ENCODE data around the gene DNAL4.
"Not testable (repeated sequence)": the region's sequence is repeated elsewhere in the genome, so short reads cannot be mapped to it uniquely, and the experiment has no call there.

DNAL4 gene

DNA sequence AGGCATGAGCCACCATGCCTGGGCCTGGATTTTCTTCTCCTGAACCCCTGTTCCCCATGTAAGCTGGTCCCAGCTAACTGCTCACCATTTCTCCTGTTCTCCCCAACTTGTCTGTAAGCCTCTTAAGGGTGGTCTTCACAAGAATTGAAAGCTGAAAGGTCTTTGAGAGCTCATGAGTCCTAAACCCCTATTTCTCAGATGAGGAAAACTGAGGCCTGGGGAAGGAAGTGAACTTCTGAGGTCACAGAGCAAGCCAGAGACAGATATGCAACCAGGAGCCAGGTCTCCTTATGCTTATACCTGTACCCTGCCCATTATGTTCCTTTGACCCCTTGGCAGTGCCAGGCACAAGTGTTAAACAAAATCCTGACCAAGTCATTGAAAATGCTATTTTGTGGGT is 33.6 kb upstream of the DNAL4 start:
- DNase-seq (ENCODE audit: low read depth in 3 of 3): no peak

DNA sequence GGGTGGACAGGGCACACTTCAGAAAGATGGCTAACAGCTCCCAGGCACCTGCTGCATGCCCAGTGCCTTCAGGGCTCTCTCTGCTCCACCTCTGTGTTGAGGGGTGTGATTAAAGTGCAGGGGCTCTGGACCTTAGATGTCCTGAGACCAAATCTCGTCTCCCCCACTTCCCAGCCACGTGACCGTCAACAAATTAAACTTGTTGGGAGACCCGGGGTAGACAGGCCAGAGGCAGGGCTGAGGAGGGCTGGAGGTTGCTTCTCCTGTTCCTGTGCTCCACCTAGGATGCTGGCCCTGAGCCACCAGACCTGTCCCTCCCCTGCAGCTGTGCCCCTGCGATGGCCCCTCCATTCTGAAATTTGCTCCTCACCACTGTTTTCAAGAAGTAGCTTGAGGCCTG is 32.9 kb upstream of the DNAL4 start:
- DNase-seq (ENCODE audit: low read depth in 3 of 3): no peak

DNA sequence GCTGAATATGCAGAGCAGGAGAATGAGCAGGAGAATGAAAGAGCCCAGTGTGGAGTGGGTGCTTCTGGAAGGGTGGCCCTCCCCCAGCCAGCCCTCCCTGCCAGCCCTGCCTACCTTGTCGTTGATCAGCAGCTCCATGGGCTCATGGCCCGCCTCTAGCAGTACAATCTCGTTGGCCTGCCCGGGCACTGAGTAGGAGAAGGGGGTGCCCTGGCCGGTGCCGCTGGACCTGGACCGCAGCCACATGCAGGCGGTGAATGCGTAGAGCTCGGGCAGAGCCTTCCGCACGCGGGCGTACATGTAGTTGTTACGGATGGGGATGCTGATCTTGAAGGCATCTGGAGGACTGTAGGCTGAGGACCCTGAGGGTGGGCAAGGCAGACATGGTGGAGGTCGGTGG is 32.4 kb upstream of the DNAL4 start:
- DNase-seq (ENCODE audit: low read depth in 3 of 3): no peak

DNA sequence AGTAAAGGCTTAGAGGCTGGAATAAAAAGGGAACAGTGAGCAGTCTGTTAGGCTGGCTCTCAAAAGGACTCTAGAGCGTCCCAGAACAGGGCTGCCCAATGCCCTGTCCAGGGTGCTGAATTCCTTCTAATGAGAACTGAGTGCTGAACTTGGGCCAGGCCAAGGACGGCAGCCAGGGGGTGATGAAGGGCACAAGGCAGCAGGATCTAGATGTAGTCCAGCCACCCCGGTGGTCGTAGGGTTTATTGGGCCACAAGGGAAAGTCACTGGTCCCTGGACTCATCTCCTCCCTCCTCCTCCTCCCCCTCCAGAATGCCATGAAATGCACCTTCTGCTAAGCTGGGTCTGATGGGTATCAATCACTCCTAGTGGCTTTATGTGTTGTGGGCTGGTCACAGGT is 30.6 kb upstream of the DNAL4 start:
- DNase-seq (ENCODE audit: low read depth in 3 of 3): peak in 2 of 3 experiments; percentile 7 to 22

DNA sequence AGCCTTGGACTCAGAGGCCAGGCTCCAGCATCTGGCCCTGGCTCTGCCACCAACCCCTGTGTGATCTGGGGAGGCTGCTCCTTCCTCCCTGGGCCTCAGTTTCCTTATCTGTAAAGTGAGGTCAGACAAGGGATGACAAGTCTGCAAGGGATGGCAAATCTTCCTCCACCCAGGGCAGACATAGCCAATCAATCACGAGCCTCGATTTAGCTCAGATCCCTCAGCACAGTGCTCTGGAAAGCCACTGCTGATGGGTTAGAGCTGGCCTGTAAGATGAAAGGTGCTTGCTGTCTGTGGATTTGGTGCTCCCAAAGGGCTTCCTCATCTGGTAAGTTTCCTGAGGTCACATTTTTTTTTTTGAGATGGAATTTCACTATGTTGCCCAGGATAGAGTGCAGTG is 29.7 kb upstream of the DNAL4 start:
- DNase-seq (ENCODE audit: low read depth in 3 of 3): no peak

DNA sequence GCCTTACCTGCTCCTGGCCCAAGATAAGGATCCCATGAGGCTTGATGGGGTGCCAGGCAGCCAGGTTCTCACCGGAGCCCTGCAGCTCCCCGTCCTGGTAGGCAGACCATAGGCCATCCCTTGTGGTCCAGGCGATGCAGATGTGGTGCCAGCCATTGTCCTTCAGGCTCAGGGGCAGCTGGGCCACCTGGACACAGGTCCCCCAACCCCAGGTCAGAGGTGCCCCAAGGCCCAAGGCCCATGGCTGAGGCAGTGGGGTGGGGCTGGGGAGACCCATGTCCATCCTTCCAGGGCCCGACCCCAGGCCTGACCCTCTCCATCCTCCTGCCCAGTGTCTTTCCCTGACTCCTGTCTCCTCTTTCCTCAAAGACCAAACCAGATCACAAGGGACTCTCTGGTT is 29.1 kb upstream of the DNAL4 start:
- DNase-seq (ENCODE audit: low read depth in 3 of 3): no peak

DNA sequence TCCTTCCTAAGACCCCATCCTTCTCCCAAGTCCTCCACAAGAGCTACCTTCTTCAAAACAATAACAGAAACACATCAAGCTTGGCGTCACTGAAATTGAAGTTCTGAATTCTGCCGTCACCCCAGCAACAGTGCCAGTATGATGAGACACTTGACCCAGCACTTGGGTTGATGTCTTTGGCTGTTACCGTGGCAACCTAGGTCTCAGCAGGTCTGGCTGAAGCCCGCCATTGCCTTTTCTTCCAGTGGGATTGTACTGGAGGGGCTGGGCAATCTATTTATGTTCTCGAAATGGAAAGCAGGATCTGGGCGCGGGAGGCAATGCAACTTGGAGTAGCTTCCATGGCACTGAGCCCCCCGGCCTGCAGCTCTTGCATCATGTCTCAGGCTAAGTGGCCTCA is 26.1 kb upstream of the DNAL4 start:
- DNase-seq (ENCODE audit: low read depth in 3 of 3): no peak

DNA sequence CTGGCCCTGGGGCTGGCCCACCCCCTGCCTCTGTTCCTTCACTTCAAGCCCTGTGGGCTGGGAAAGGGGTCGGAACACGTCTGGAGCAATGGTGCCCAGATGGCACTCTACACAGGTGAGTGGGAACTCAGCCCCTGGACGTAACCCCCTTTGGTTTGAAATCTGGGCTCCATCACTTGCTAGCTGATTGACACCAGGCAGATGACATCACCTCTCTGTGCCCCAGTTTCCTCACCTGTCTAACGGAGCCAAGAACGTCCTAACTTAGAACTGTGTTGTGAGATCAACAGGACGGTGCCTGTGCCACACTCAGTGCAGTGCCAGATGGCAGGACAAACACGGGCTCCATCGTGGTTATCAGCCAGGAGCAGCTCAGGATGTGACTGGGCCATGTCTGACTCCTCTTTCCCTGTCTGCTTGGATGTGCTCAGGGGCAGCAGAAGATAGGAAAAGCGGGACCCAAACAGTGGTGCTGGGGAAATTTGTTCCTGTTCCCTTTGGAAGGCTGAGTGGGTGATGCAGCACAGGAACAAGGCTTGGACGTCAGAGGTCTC is 25.5 kb upstream of the DNAL4 start:
- no peak for DNase-seq (ENCODE audit: low read depth in 3 of 3)

DNA sequence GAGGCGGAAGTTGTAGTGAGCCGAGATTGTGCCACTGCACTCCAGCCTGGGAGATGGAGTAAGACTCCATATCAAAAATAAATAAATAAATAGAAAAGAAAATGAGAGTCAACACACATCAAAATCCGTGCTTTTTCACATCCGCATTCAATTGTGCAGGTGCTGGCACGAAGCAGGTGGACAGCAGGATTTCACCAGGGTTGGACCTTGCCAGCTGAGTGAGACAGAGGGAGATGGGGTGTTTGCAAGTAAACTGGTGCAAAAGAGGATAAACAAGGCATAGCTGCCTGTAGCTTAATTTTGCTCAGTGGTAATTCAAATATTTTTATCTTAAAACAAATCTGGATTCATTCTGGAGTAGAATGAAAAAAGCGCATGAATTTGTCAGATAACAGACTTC is 23.3 kb upstream of the DNAL4 start:
- DNase-seq (ENCODE audit: low read depth in 3 of 3): no peak

DNA sequence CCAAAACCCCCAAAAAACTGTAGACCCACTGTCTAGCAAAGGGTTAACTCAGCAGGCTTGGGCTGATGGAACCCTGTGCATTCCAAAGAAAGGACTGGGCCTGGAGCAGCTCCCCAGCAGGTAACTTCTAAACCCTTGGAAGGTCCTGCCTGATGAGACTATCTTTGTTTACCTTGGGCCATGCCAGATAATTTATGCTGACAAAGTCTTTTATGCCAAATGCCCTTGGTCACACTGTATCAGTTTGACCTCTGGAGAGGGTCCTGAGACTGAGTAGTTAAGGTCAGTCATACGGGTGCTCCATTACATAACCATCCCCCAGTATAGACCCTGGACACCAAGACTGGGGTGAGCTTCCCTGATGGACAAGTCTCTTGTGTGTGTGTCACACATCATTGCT is 21.9 kb upstream of the DNAL4 start:
- no peak for DNase-seq (ENCODE audit: low read depth in 3 of 3)

DNA sequence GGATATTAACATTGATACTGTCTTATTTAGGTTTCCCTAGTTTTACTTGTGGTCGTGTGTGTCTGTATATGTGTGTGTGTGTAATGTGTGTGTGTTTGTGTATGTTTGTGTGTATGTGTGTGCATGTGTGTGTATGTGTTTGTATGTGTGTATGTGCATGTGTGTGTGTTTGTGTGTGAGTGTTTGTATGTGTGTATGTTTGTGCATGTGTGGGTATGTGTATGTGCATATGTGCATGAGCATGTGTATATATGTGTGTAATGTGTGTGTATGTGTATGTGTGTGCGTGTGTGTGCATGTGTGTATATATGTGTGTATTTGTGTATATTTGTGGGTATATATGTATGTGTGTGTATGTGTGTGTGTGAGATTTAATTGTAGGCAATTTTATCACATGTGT is 17.3 kb upstream of the DNAL4 start:
- no peak for DNase-seq (ENCODE audit: low read depth in 3 of 3)

DNA sequence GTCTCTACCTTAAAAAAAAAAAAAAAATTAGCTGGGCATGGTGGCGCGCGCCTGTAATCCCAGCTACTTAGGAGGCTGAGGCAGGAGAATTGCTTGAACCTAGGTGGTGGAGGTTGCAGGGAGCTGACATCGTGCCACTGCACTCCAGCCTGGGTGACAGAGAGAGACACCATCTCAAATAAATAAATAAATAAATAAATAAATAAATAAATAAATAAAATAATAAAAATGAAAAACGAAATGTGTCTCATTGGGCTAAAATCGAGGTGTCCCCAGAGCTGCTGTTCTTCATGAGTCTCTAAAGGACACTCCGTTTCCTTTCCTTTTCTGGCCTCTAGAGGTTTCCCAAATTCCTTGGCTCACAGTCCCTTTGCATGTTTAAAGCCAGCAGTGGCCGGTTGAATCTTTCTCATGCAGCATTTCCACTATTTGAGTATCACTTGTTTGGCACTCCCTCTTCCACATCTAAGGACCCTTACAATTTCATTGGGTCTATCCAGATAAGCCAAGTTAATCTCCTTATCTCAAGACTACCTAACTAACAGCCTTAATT is 11.2 kb upstream of the DNAL4 start:
- DNase-seq (ENCODE audit: low read depth in 3 of 3): not testable (repeated sequence)

DNA sequence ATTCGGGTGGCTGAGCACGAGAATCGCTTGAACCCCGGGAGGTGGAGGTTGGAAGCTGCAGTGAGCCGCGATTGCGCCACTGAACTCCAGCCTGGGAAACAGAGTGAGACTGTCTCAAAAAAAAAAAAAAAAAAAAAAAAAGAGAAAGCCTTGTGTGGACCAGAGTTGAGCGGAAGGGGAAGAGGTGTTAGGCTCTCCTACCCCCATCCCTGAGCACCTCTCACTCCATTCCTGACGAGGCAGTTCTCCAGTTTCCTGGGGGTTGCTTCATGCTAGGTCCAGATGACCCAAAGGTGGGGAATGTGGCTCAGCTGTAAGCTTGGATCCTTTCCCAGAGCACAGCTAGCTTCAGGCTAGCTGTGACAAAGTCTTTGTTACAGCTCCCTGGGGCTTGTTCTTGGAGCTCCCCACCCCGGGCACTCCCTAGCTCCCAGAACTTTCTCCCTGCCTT is 8.8 kb upstream of the DNAL4 start:
- DNase-seq (ENCODE audit: low read depth in 3 of 3): no peak

DNA sequence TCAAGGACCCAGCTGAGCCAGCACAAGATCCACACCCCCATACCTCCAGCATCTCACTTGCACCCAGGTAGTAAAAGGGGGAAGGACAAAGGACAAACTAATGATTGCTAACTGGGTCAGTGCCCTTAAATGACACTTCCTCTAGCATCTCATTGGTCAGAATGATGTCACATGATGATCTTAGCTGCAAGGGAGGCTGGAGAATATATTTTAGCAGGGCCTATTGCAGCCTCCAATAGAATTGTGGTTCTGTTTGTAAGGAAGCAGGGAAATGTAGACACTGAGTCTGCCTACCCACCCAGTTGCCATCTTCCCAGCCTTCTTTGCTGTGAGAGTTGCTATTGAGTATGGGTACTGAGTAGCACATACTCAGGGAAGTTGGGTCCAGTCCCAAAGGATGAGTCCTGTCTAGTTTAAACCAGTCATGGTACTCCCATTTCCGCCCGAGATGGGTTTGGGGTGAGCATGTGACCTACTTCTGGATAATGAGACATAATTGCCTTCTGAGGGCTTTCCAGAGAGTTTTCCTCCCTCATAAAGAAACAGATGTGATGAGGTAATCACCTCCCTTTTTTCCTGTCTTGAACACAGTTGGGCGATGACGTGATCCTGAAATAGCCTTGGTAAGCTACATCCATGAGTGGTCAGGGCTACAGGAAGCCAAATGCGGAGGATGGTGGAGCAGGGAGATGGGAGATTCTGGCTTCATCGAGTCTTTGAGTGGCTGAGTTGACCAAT is 5.5 kb upstream of the DNAL4 start:
- DNase-seq (ENCODE audit: low read depth in 3 of 3): no peak

DNA sequence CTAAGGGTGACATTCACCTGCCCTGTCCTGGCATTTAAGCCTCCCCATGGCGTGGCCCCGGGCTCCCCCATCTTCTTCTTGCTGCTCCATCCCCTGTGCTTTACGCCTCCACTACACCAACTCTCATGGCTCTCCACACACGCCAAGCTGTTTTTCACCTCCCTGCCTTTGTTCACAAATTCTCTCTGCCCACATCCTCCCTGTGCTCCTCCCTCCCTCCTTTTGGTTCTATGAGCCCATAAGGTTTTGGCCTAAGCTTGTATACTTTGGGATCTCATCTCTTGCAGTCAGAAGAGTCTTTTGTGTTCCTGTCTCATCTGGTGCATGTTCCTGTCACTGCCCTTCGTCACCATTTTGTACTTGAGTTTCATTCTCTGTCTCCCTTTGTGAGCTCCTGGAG is 4.6 kb upstream of the DNAL4 start:
- no peak for DNase-seq (ENCODE audit: low read depth in 3 of 3)

DNA sequence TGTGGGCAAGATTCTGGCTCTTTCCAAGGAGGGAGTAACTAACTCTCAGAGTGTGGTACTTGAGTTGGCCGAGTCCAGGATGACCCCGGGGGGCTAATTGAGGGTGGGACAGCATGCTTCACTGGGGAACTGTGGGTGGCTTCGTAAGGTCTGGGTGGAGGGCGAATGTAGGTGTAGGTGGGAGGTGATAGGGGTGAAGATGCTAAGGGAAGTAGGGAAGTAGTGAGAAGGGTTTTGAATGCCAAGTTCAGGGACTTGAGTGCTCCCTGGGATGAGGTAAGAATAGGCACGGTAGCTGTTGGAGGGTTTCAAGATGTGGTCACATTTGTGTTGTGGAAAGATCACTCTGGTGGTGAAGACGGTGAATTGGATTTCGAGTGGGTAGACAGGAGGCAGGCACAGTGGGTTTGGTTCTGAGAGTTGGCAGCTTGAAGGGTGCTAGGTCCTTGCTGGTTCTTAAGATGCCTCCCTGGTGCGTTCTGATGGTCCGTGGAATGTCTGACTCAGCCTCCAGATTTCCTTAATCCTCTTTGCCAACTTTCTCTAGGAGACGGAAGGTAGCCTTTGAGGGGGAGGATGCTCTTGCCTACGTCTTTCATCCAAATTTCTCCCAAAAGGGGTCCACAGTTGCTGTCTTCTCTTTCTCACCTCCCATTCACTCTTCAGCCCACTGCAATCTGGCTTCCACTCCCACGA is 2.5 kb upstream of the DNAL4 start:
- no peak for DNase-seq (ENCODE audit: low read depth in 3 of 3)

DNA sequence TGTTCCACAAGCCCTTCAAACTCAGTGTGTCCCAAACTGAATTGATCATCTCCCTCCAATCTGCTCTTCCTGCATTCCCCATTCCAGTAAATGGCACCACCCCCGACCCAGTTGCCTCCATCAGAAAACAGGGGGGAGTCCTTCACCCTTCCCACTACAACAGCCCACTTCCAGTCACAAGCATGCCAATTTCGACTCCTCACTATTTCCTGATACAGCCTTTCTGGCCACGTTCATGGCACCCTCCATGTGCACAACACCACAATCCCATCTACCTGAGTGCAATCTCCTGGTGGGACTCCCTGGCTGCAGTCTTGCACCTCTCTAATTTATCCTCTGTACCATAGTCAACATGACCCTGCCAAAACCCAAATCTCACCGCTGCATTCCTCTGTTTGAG is 1.6 kb upstream of the DNAL4 start:
- no peak for DNase-seq (ENCODE audit: low read depth in 3 of 3)

DNA sequence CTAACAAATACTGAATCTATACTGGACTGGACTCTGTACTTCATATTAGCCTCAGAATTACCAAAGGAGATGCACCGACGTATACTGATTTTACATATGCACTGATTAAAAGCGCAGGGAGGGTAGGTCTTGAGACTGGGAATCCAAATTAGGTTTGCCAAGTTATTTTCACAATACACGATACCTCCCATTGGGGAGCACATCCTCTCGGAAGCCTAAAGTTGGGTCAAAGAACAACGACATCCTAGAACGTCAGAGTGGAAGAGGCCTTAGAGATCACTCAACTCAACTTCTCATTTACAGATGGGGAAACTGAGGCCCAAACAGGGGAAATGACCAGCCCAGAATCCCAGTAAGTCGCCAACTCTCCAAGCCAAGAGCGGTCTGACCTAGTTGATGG is 626 bp downstream of the DNAL4 start:
- DNase-seq (ENCODE audit: low read depth in 3 of 3): no peak

DNA sequence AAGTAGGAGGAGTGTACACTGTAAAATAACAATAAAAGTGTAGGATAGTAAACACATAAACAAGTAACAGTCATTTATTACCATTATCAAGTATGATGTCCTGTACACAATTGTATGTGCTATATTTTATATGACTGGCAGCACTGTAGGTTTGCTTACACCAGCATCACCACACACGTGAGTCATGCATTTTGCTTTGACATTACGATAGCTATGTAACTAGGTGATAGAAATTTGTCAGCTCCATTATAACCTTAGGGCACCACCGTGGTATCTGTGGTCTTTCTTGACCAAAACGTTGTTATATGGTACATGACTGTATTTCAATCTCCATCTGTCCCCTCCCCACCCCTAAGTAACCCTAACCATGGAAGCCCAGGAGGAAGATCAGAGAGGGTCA is 1.1 kb downstream of the DNAL4 start:
- DNase-seq (ENCODE audit: low read depth in 3 of 3): no peak

DNA sequence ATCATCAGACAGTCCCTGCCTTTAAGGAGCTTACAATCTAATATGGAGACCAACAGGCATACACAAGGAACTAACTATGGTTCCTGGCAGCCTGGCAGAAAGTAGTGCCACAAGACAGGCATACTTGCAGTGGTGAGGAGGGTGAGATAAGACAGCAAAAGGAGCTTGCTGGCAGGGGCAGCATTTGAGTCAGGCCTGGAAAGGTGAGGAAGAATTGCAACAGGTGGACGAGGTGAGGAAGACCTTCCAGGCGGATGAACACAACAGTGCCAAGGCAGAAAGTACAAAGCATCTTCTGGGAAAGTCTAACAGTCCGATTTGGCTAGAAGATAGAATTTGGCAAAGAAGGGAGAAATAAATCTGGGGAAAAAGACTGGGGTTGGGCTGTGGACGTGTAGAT is 4.3 kb downstream of the DNAL4 start:
- no peak for DNase-seq (ENCODE audit: low read depth in 3 of 3)

DNA sequence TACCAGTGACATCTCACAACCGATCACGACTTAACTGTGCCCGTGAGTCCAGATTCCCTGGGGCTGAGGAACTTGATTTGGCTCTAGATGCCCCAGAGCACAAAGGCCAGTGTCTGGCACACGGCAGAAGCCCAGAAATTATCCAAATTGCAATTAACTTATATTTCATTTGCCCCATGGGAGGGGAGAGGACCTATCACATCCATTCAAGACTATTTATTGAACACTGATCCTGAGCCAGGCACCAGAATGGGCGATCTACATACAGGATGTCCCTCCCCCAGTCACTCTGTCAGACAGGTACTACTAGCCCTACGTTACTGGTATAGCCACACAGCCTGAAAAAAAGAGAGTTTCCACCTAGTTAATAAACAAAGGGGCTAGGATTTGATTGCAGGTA is 5.1 kb downstream of the DNAL4 start:
- no peak for DNase-seq (ENCODE audit: low read depth in 3 of 3)

DNA sequence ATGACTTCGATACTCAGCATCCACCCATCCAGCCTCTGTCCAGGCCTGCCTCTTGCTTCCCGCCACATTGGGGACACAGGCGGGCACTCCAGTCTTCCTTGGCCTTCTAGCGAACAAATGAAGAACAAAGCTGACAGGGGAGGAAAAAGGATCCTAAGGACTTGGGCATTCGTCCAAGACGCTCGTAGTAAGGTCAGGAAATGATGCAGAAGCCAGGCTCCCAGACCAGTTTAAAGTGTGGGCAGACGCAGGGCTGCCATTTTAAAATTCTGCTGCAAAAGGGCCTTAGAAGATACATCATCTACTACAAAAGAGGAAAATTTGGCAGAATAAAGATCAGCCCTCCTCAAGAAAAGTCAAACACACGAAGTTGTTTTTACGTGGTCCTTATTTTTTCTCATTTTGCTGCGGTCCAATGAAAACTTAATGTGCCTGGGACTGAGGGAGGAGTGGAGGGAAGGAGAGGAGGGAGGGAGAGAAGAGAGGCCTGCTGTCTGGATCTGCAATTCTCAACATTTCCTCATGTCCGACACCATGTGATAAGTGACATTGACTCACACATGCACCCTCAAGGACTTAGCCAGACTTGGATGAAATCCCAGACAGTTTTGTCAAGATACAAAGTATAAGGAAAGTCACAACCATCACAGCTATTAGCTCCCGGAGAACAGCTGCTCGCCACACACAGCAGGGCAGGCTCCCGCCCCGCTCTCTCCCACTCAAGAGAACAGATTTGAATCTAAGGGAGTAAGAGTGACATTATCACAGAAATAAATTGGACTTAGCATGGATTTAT is 5.7 kb downstream of the DNAL4 start:
- no peak for DNase-seq (ENCODE audit: low read depth in 3 of 3)

Data from stimulated activated CD4-positive, alpha-beta T cell treated with anti-CD3 and anti-CD28 coated beads, TNF-alpha, amount 100 ng/mL, for 24 hours (primary cell).